ENCODE measurements around the gene LRRC1. TPM values are rescaled to one million over a fixed set of nuclear protein-coding genes. Genes with fewer than 3 reads are reported as not detected.

Gene LRRC1
- total and polyA plus RNA-seq, 2 donors (not counting 1 experiment from before 2014, with no cell fraction given): 3.8 to 12.1 TPM

DNA sequence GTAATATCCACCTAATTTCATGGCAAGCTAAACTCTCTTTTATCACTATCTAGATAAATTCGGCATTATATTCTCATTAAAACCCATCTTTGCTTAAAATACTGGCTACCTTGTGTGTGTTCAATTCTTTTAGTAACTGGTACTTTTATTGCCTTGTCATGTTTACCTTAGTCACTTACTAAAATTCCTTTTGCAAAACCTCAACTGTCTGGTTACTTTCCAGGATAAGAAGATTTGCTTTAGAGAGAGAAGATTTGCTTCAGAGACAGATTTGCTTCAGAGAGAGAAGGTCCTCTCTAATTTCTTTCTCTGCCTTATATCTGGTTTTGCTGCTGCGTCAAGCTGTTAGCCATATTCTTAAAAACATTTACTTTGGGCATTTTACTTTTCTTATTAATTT lies 164.9 kb downstream of the LRRC1 start:
- H3K27me3 ChIP-seq (ENCODE audit: control insufficient read depth, insufficient read depth, low read length): no peaks in the 10 kb centered on the region
- no peak overlapping the region for H2AFZ ChIP-seq (ENCODE audit: low read length)
- H3K27ac ChIP-seq (ENCODE audit: insufficient read depth, low read length): no peak overlapping the region
- H4K20me1 ChIP-seq (ENCODE audit: control insufficient read depth, extremely low read depth, insufficient read depth, low read length): no peaks in the 10 kb centered on the region
- H3K79me2 ChIP-seq (ENCODE audit: control insufficient read depth, insufficient read depth, low read length): no peaks in the 10 kb centered on the region
- no peaks in the 10 kb centered on the region for H3K4me1 ChIP-seq (ENCODE audit: control insufficient read depth, extremely low read depth, insufficient read depth, low read length)
- TF ChIP-seq EZH2 (IDR thresholded peaks at IDR 0.05; ENCODE audit: low read length, missing control alignments) (no peak), CTCF (conservative IDR thresholded peaks at IDR 0.05 in 1 of 2, IDR thresholded peaks at IDR 0.05 in 1 of 2; ENCODE audit: low read depth in 1 of 2, low read length in 2 of 2) (no peak)
- H3K4me2 ChIP-seq (ENCODE audit: extremely low read depth, insufficient read depth, low read length): peak overlapping the region; percentile 17
- peak in 1 of 2 donors; percentile 75 for DNase-seq (ENCODE audit: low read depth in 2 of 2)
- no peak overlapping the region for H3K4me3 ChIP-seq (replicated peaks in 1 of 4; ENCODE audit: control extremely low read depth in 1 of 4, insufficient read depth in 1 of 4, low read depth in 3 of 4, low read length in 4 of 4)
- no peaks in the 10 kb centered on the region for H3K36me3 ChIP-seq (ENCODE audit: control insufficient read depth, insufficient read depth, low read length)
- no peak overlapping the region for H3K9ac ChIP-seq (ENCODE audit: insufficient read depth, low read length)
- no peaks in the 10 kb centered on the region for H3K9me3 ChIP-seq (ENCODE audit: control insufficient read depth, insufficient read depth, low read depth, low read length)

GRCh38 chr6:53960311-53960710 lies 165.5 kb downstream of the LRRC1 start:
- no peak overlapping the region for H3K9ac ChIP-seq (ENCODE audit: insufficient read depth, low read length)
- H3K4me2 ChIP-seq (ENCODE audit: extremely low read depth, insufficient read depth, low read length): no peak overlapping the region
- H3K36me3 ChIP-seq (ENCODE audit: control insufficient read depth, insufficient read depth, low read length): no peaks in the 10 kb centered on the region
- no peak overlapping the region for H2AFZ ChIP-seq (ENCODE audit: low read length)
- H3K79me2 ChIP-seq (ENCODE audit: control insufficient read depth, insufficient read depth, low read length): no peaks in the 10 kb centered on the region
- H3K27me3 ChIP-seq (ENCODE audit: control insufficient read depth, insufficient read depth, low read length): no peaks in the 10 kb centered on the region
- TF ChIP-seq CTCF (conservative IDR thresholded peaks at IDR 0.05 in 1 of 2, IDR thresholded peaks at IDR 0.05 in 1 of 2; ENCODE audit: low read depth in 1 of 2, low read length in 2 of 2) (no peak), EZH2 (IDR thresholded peaks at IDR 0.05; ENCODE audit: low read length, missing control alignments) (no peak)
- H3K27ac ChIP-seq (ENCODE audit: insufficient read depth, low read length): no peak overlapping the region
- H3K4me1 ChIP-seq (ENCODE audit: control insufficient read depth, extremely low read depth, insufficient read depth, low read length): no peaks in the 10 kb centered on the region
- DNase-seq (ENCODE audit: low read depth in 2 of 2): peak; percentile 41 to 93
- no peaks in the 10 kb centered on the region for H3K9me3 ChIP-seq (ENCODE audit: control insufficient read depth, insufficient read depth, low read depth, low read length)
- no peaks in the 10 kb centered on the region for H4K20me1 ChIP-seq (ENCODE audit: control insufficient read depth, extremely low read depth, insufficient read depth, low read length)
- H3K4me3 ChIP-seq (replicated peaks in 1 of 4; ENCODE audit: control extremely low read depth in 1 of 4, insufficient read depth in 1 of 4, low read depth in 3 of 4, low read length in 4 of 4): no peak overlapping the region

DNA sequence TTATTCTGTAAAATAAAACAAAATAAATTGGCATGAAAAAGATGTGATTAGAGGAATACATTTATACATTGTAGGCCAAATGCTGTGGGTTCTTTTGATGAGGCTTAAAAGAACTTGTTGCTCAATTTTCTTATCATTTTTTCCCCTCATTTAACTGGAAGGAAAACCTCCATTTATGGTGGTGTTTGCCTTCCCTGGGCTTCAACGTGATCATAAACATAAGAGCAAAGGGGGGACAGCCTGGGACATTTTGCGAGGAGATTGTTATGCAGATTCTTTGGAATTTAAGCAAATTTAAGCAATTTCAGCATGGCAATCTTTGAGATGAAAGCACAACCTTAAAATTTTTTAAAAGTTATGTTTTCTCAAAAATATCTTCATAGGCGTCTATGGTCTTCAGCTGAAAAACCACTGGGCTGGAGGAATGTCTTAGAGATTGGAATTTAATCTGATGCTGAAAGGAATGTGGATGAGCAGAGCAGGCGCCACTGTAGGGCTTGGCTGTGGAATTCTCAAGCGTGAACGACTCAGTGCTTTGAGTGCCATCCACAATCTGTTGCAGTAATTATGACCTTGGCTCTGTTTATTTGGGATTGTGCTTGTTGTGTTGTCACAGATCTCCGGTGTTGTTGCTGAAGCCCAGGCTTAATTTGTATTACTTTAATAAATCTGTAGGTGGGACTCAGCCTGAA lies 167.0 kb downstream of the LRRC1 start:
- no peaks in the 10 kb centered on the region for H3K27me3 ChIP-seq (ENCODE audit: control insufficient read depth, insufficient read depth, low read length)
- H3K4me2 ChIP-seq (ENCODE audit: extremely low read depth, insufficient read depth, low read length): no peak overlapping the region
- H4K20me1 ChIP-seq (ENCODE audit: control insufficient read depth, extremely low read depth, insufficient read depth, low read length): no peaks in the 10 kb centered on the region
- no peak overlapping the region for H2AFZ ChIP-seq (ENCODE audit: low read length)
- H3K79me2 ChIP-seq (ENCODE audit: control insufficient read depth, insufficient read depth, low read length): no peaks in the 10 kb centered on the region
- H3K9ac ChIP-seq (ENCODE audit: insufficient read depth, low read length): no peak overlapping the region
- no peak for TF ChIP-seq CTCF (conservative IDR thresholded peaks at IDR 0.05 in 1 of 2, IDR thresholded peaks at IDR 0.05 in 1 of 2; ENCODE audit: low read depth in 1 of 2, low read length in 2 of 2)
- TF ChIP-seq EZH2 (IDR thresholded peaks at IDR 0.05; ENCODE audit: low read length, missing control alignments): no peak
- no peaks in the 10 kb centered on the region for H3K4me1 ChIP-seq (ENCODE audit: control insufficient read depth, extremely low read depth, insufficient read depth, low read length)
- H3K27ac ChIP-seq (ENCODE audit: insufficient read depth, low read length): no peak overlapping the region
- no peaks in the 10 kb centered on the region for H3K36me3 ChIP-seq (ENCODE audit: control insufficient read depth, insufficient read depth, low read length)
- no peaks in the 10 kb centered on the region for H3K9me3 ChIP-seq (ENCODE audit: control insufficient read depth, insufficient read depth, low read depth, low read length)
- H3K4me3 ChIP-seq (replicated peaks in 1 of 4; ENCODE audit: control extremely low read depth in 1 of 4, insufficient read depth in 1 of 4, low read depth in 3 of 4, low read length in 4 of 4): no peak overlapping the region
- DNase-seq (ENCODE audit: low read depth in 2 of 2): peak in 1 of 2 donors; percentile 77

All from fibroblast of lung (primary cell).